GM19395 (cell line): ENCODE measurements around the gene ABCA6.
A peak's percentile ranks its signal among the peaks of the same experiment; 100 is the strongest.

Source experiments
- ATAC-seq: cut with Tn5 transposase; IDR thresholded peaks from one replicate; pipeline ENCODE4 v1.9.1; 2021; ENCODE audit warnings: mild to moderate bottlenecking, moderate library complexity; ENCODE audit not compliant: unreplicated experiment

Gene ABCA6

GRCh38 chr17:69142175-69142802 is 594 bp upstream of the ABCA6 start:
- ATAC-seq: no peak

DNA sequence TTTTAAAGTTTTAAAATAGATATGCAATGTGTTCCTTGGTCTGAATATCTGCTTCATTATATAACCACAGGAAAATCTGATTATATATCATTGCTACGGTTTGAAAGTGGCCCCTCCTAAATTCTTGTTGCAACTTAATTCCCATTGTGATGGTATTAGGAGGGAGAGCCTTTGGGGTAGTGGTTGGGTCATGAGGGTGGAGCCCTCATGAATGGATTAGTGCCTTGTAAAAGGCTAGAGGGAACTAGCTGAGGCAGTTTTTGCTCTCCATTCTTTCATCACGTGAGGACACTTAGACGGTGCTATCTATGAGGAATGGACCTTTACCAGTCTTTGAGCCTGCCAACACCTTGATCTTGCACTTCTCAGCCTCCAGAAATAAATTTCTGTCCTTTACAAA is 7.6 kb downstream of the ABCA6 start:
- no peak for ATAC-seq

DNA sequence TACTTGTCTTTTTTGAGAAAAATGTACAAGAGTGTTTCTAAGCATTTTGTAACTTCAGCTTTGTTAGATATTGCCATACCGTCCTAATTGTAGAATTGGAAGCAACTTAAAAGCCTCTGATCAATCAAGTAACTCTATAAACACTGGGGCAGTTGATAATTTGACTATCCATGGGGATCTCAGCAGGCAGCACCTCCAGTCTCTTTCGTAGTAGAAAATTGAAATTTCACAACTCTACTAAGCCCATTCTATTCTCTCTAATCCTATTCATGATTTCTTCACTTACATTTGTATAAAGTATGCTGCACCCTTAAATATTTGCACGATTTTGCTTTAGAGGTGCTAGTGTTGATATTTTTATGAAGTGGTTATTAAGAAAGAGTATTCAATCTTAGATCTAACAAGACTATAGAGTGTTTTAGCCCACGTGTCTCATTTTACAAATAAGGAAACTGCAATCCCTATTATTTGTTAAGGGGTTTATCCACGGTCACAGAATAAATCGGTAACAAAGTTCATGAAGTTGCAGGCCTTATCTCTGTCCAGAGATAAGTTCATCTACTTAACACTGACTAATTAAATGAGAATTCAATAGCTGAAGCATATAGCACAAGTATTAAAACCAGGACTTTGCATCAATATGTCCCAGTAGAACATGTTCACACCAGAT is 10.9 kb downstream of the ABCA6 start:
- no peak for ATAC-seq

- no peak for ATAC-seq
Observed at GRCh38 chr17:69123626-69124025, 18.1 kb downstream of the ABCA6 start.

- ATAC-seq: no peak
Observed at GRCh38 chr17:69122065-69122464, 19.6 kb downstream of the ABCA6 start.

- ATAC-seq: peak; percentile 52
Observed at GRCh38 chr17:69117855-69118784, 23.6 kb downstream of the ABCA6 start.

- no peak for ATAC-seq
Observed at GRCh38 chr17:69111794-69112193, 29.9 kb downstream of the ABCA6 start.

GRCh38 chr17:69105907-69106730 is 35.6 kb downstream of the ABCA6 start:
- ATAC-seq: no peak

DNA sequence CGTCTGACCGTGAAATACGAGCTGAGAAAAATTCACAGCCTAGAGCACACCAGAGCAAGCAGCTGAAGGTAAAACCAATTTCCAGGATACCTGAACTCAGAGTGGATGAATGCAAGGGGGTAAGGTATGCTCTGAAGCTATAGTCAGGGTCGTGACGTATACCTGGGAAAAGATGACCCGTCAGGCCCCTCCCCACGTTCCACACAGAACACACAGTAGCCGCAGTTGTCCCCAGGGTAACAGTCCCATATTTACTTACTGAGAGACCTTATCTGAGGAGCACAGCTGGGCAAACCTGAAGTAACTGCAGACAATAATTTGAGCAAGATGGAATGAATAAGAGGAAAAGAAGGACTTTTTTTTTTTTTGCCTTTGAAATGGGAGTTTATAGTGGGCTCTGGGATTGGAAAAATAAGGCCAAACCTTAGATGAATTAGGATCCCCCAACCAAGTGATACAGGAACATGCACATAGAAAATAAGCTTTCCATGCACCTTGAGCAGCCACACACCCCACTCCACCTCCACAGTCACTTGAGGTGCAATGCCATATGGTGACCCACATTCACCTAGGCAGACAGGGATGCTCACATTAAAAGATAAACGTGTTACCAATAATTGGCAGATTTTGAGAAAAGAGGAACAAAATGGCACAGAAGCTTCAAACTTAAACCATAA is 38.0 kb downstream of the ABCA6 start:
- ATAC-seq: no peak

GRCh38 chr17:69098625-69099024 is 43.1 kb downstream of the ABCA6 start:
- ATAC-seq: no peak

- no peak for ATAC-seq
Observed at GRCh38 chr17:69096541-69096940, 45.2 kb downstream of the ABCA6 start.

GRCh38 chr17:69093995-69094394 is 47.7 kb downstream of the ABCA6 start:
- no peak for ATAC-seq

DNA sequence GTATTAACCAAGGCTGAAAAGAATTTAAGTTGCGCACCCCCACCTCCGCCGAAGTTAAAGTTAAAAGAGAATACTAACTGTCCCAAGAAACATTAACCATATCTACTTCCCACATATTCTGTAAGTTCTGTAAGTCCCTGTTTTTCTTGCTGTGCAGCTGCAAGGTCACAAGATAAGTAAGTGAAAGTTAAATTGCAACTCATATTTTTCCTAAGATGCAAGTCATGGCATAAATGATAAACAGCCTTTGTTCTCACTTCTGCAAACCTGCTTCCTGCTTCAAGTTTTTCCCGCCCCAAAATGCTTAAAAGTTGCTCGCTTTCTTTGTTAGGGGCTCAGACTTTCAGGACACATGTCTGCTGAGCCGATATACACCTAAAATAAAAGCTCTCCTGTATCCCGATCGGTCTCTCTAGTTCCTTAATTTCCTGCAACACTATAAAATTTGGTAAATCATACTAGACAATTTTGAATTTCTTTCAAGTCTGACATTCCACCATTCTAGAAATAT is 48.4 kb downstream of the ABCA6 start:
- ATAC-seq: peak; percentile 68

GRCh38 chr17:69090365-69090764 is 51.3 kb downstream of the ABCA6 start:
- ATAC-seq: no peak

DNA sequence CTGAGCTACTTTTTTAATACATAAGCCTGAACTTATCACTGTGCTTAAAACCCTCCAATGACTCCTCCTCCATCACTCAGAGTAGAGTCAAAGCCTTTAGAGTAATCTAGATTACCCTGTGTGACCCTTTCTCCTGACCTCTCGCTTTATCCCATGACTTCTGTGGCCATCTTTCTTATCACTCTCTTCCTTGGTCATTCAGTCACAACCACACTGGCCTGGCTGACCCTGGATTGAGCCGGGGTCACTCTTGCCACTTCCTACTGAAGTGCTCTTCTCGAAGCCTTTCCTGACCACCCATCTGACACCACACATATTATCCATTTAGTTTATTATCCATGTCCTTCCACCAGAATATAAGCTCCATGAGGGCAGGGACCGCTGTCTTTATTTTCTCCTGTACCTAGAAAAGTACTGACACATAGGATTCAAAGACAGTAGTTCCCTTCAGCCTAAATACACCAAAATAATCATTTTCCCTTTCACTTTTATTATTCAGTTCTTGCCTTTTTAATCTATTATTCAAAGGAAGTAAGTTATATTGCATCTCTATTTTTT is 53.0 kb downstream of the ABCA6 start:
- no peak for ATAC-seq

DNA sequence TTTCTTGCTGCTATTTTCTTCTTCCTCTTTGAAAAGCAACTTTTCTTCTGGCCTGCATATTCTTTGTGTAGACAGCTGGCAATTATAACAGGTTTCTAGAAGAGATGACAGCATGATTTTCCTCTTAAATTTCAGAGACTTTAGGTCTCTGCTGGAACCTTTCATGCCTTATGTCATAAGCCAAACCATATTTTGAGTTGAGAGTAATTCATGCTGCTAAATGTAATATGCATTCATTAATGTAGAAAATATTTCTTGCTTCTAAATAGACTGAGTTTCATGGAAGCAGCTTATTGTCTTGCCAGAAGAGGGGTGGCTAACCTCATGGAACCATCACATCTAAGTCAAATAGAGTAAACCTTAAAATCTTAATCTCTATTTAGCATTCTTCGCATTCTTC is 55.1 kb downstream of the ABCA6 start:
- no peak for ATAC-seq

GRCh38 chr17:69084911-69085310 is 56.8 kb downstream of the ABCA6 start:
- ATAC-seq: no peak

DNA sequence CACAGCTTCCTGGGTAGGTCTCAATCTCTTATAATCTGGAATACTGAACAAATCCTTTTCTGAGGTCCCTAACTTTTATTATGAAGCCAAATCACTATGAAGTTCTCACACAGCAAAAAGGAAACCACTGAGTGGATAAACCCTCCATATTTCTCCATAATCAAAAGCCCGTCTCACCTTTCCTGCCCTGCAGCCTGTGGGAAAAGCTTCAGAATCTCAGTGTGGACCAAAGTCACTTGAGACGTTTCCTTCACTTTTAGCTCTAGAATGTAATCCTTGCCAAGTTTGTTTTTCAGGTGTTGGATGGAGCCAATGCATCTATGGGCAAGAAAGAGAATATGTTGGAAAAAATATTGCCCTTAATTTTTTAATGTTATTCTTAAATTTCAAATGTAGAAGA is 59.0 kb downstream of the ABCA6 start:
- no peak for ATAC-seq

- ATAC-seq: no peak
Observed at GRCh38 chr17:69078864-69079263, 62.8 kb downstream of the ABCA6 start.

DNA sequence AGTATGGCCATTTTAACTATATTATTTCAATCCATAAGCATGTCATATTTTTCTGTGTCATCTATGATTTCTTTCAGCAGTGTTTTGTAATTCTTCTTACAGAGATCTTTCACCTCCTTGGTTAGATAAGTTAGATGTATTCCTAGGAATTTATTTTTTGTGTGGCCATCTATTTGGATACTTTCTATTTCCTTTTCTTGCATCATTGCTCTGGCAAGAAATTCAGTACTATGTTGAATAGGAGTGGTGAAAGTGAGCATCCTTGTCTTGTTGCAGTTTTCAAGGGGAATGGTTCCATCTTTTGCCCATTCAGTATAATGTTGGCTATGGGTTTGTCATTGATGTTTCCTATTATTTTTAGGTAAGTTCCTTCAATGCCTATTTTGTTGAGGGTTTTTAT is 65.9 kb downstream of the ABCA6 start:
- ATAC-seq: no peak
